T-helper 17 cell (primary cell): ENCODE data around the gene AGAP2. TPM values are rescaled to one million over a fixed set of nuclear protein-coding genes. Genes with fewer than 3 reads are reported as not detected.
A peak's percentile ranks its signal among the peaks of the same experiment; 100 is the strongest.

Experiments used
- ATAC-seq: fragments of 150-1000 bp; cut with Tn5 transposase; 2 replicates; pipeline ENCODE4 v1.10.0; 2021; ENCODE audit warnings: mild to moderate bottlenecking, moderate library complexity
- DNase-seq, 3 donors: peaks; one replicate each; pipeline versions ENCODE4 v3.0.0 to v3.0.0-alpha.2; 2020 to 2021
- H3K9me3 ChIP-seq: one replicate; pipeline ENCODE4 v1.7.0; 2013; ENCODE audit warnings: low read length, mild to moderate bottlenecking; ENCODE audit not compliant: control insufficient read depth, poor library complexity, severe bottlenecking
- H3K27ac Mint-ChIP-seq: one replicate; pipeline ENCODE4 v1.8.0; 2022; ENCODE audit warnings: mild to moderate bottlenecking, moderate library complexity, mixed read lengths
- H3K27me3 Mint-ChIP-seq: one replicate; pipeline ENCODE4 v1.8.0; 2022; ENCODE audit warnings: mixed read lengths
- H3K36me3 Mint-ChIP-seq: one replicate; pipeline ENCODE4 v1.8.0; 2022; ENCODE audit warnings: low read depth, mixed read lengths
- H3K4me1 Mint-ChIP-seq: one replicate; pipeline ENCODE4 v1.8.0; 2022; ENCODE audit warnings: mild to moderate bottlenecking, mixed read lengths
- H3K4me3 Mint-ChIP-seq: one replicate; pipeline ENCODE4 v1.8.0; 2022; ENCODE audit warnings: mild to moderate bottlenecking, moderate library complexity, mixed read lengths
- total RNA-seq, 4 donors: library from RNA in 2 of 4; stranded (reverse) in 2 of 4; gene quantifications; one replicate each; pipeline ENCODE4 v1.2.3 and lab custom pipeline; 2022 to 2026

AGAP2 gene
- total RNA-seq, result 10 to 100 TPM; 46.5 to 57.6 TPM
- 121 to 128 reads per million in 2 donors for total RNA-seq (lab: John Stamatoyannopoulos, UW)

DNA sequence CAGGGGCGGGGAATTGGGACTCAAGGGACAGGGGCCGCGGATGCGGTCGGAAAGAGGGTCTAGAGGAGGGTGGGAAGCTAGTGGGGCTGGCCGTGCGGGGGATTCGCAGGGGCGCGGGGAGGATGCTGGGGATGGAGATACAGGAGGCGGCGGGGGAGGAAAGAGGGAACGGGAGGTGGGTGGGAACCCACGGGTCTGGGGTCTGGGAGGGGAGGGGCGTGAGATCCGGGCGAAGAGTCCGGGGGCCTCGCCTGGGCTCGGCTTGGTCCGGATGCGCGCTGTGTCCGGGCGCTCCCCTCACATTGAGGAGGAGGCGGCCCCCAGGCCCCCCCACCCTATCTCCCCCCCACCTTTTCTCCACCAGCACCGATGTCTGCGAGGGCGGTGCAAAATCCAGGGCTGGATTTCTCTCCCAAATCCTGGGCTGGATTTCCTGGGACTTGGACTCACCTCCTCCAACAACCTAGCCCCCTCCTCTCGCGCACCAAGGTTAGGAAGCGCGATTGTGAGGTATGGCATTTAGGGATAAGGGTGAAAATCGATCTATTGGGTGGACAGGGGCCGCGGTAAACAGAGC, at the start of gene AGAP2:
AGAP2 (minus strand) TSS at position 82 of the 577 bp plus-strand sequence. CDS start 496 bp downstream, outside the sequence.
- no peaks in the 10 kb centered on the region for H3K9me3 ChIP-seq
- Mint-ChIP-seq H3K4me1 (peaks cover 46% of the 10 kb centered on the region), H3K27me3 (no peaks in the 10 kb centered on the region), H3K27ac (peak within 1 kb of the TSS; percentile 96), H3K4me3 (peak within 1 kb of the TSS; percentile 86), H3K36me3 (peaks cover 9% of the 10 kb centered on the region)
- DNase-seq (no peak), ATAC-seq (no peak)

DNA sequence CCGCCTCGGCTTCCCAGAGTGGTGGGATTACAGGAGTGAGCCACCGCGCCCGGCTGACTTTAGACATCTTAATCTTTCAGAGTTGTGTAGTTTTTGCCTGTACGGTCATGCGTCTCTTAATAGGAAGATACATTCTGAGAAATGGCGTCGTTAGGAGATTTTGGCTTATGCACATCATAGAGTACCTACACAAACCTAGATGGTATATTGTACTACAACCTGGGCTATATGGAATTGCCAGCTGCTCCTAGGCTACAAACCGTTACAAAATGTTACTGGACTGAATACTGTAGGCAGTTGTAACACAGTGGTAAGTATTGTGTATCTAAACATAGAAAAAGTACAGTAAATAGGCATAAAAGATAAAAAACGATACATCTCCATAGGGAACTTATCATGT, 45.3 kb upstream of the AGAP2 start:
- peak overlapping the region; percentile 99 for H3K27ac Mint-ChIP-seq
- peaks cover 45% of the 10 kb centered on the region for H3K4me1 Mint-ChIP-seq
- H3K36me3 Mint-ChIP-seq, result peaks cover 7% of the 10 kb centered on the region
- ATAC-seq, result no peak
- peak overlapping the region; percentile 65 for H3K4me3 Mint-ChIP-seq
- no peaks in the 10 kb centered on the region for H3K27me3 Mint-ChIP-seq
- H3K9me3 ChIP-seq, result no peaks in the 10 kb centered on the region
- no peak for DNase-seq

DNA sequence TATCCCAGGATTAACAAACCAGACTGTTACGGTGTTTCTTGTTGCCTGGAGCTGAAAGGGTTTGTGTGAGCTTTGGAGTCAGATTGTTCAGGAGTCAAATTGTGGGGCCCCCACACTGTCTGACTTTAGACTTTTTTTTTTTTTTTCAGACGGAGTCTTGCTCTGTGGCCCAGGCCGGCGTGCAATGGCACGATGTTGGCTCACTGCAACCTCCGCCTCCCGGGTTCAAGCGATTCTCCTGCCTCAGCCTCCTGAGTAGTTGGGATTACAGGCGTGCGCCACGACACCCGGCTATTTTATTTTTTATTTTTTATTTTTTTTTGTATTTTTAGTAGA, 44.9 kb upstream of the AGAP2 start:
- H3K4me1 Mint-ChIP-seq, result peaks cover 48% of the 10 kb centered on the region
- H3K9me3 ChIP-seq, result no peaks in the 10 kb centered on the region
- no peak for ATAC-seq
- peak overlapping the region; percentile 99 for H3K4me3 Mint-ChIP-seq
- no peaks in the 10 kb centered on the region for H3K27me3 Mint-ChIP-seq
- no peak for DNase-seq
- peak overlapping the region; percentile 99 for H3K27ac Mint-ChIP-seq
- H3K36me3 Mint-ChIP-seq, result peaks cover 7% of the 10 kb centered on the region

DNA sequence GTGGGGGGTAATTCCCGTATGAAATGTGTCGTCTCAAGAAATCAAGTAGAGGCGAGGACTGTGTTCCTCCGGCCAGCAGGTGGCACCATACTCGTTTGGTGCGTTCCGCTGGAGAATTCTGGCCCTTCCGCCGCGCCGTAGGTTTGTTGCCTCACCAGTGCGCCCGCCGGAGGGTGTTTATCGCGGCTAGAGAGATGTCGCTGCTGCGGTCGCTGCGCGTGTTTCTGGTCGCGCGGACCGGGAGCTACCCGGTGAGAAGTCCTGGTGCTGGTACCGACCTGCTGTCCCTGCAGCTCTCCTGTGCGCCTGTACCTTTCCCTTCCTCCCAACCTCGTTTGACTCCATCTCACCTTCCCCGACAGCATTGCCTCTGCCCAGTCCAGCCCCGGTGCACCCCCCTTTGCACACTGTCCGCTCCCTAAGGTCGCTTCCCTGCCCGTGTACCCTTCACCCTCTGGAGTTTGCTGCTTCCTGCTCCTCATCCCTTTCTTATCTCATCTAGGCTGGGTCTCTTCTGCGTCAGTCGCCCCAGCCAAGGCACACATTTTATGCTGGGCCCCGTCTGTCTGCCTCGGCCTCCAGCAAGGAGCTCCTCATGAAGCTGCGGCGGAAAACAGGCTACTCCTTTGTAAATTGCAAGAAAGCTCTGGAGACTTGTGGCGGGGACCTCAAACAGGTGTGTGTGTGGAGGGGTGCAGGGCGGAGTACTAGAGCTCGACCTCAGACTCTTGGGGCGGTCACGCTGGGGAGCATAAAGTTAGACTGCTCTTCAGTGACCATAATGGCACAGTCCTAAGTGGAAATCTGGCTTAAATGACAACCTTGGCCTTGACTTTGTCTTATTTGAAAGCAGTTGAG, 44.3 kb upstream of the AGAP2 start, which contains the start of gene TSFM:
TSFM (plus strand) TSS at position 180 of the 858 bp plus-strand sequence; CDS start at position 195, 15 bp downstream.
- peak within 1 kb of the TSS; percentile 99 for H3K4me3 Mint-ChIP-seq
- no peaks in the 10 kb centered on the region for H3K27me3 Mint-ChIP-seq
- ATAC-seq, result peak; percentile 91
- H3K36me3 Mint-ChIP-seq, result peaks cover 7% of the 10 kb centered on the region
- peak within 1 kb of the TSS; percentile 99 for H3K27ac Mint-ChIP-seq
- H3K9me3 ChIP-seq, result no peaks in the 10 kb centered on the region
- peaks cover 52% of the 10 kb centered on the region for H3K4me1 Mint-ChIP-seq
- DNase-seq, result peak; percentile 91 to 98 (median 95)

DNA sequence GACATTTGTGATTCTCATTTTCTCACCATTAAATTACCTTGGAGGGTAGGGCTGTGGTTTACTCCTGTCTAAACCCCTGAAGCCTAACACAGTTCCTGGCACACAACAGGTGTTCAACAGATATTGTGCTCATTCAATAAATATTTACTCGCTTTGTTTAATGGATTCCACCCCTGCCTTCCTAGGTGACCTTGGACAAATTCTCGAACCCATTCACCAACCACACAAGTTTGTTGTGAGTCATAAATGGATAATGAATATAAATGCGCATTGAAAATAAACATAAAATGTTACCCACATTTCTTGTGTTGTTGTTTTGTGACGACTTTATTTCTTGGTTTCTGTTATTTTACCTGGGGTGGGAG, 43.7 kb upstream of the AGAP2 start:
- DNase-seq (no peak), ATAC-seq (no peak)
- Mint-ChIP-seq H3K36me3 (peaks cover 7% of the 10 kb centered on the region), H3K27me3 (no peaks in the 10 kb centered on the region), H3K4me1 (peaks cover 52% of the 10 kb centered on the region), H3K27ac (peak overlapping the region; percentile 99), H3K4me3 (peak overlapping the region; percentile 99)
- H3K9me3 ChIP-seq, result no peaks in the 10 kb centered on the region

DNA sequence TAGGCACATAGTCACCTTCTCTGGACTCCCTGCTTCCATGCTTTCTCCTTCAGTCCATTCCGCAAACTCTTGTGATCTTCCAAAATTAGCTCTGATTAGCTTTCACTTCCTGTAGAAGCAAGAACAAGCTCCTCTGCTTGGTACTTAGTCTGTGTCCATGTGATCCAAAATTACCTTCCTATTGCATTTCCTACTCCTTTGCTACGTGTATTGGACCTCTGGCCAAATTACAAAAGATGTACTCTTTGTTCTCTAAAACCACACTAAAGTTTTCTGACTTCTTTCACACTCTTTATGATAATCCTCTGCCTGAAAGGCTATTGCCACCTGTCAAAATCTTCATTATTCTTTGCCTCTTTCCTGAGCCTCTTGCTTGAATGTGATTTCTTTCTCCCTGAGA, 43.3 kb upstream of the AGAP2 start:
- no peak for ATAC-seq
- H3K4me1 Mint-ChIP-seq, result peaks cover 56% of the 10 kb centered on the region
- peak overlapping the region; percentile 99 for H3K4me3 Mint-ChIP-seq

DNA sequence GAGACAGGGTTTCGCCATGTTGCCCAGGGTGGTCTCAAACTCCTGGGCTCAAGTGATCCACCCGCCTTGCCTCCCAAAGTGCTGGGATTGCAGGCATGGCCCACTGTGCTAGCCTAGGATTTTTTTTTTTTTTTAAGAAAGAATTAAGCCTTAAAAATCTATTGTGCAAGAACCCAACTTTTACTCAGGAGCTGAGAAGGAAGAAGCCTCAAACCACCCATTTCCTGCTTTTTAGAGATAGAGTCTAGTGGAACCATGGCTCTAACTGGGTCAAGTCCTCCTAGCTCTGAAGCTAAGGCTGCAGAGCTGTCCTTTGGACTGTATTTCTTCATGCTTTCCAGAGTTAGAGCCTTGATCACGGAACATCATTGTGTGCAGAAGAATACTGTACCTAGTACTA, 42.7 kb upstream of the AGAP2 start:
- peak; percentile 63 for ATAC-seq
- Mint-ChIP-seq H3K27ac (peak overlapping the region; percentile 99), H3K4me3 (peak overlapping the region; percentile 99), H3K36me3 (peaks cover 6% of the 10 kb centered on the region), H3K27me3 (no peaks in the 10 kb centered on the region), H3K4me1 (peaks cover 53% of the 10 kb centered on the region)
- no peak for DNase-seq
- H3K9me3 ChIP-seq, result no peaks in the 10 kb centered on the region

More for the DNA sequence above, 43.3 kb upstream of the AGAP2 start:
- H3K9me3 ChIP-seq, result no peaks in the 10 kb centered on the region
- Mint-ChIP-seq H3K27ac (peak overlapping the region; percentile 99), H3K27me3 (no peaks in the 10 kb centered on the region), H3K36me3 (peaks cover 7% of the 10 kb centered on the region)
- no peak for DNase-seq

DNA sequence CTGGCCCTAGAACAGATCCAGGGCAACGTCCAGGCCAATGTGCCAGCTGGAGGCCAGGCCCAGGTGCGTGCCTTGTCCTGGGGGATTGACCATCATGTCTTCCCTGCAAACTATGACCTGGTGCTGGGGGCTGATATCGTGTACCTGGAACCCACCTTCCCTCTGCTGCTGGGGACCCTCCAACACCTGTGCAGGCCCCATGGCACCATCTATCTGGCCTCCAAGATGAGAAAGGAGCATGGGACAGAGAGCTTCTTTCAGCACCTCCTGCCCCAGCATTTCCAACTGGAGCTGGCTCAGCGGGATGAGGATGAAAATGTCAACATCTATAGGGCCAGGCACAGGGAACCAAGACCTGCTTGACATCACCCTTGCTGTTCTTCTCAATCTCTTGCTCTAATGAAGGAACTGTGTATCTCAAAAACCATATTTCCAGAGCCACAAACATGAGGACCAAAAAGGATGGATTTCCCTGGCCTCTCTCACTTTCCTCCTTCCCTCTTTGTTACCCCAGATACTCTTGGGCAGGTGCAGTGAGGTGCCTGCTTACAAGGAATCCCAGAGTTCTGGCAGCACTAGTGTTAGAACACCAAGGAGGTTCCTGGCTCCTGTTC, 41.8 kb upstream of the AGAP2 start:
- no peak for ATAC-seq
- H3K9me3 ChIP-seq, result no peaks in the 10 kb centered on the region
- Mint-ChIP-seq H3K4me1 (peaks cover 58% of the 10 kb centered on the region), H3K36me3 (peaks cover 11% of the 10 kb centered on the region), H3K4me3 (no peak overlapping the region), H3K27me3 (no peaks in the 10 kb centered on the region), H3K27ac (peak overlapping the region; percentile 99)
- DNase-seq, result no peak

DNA sequence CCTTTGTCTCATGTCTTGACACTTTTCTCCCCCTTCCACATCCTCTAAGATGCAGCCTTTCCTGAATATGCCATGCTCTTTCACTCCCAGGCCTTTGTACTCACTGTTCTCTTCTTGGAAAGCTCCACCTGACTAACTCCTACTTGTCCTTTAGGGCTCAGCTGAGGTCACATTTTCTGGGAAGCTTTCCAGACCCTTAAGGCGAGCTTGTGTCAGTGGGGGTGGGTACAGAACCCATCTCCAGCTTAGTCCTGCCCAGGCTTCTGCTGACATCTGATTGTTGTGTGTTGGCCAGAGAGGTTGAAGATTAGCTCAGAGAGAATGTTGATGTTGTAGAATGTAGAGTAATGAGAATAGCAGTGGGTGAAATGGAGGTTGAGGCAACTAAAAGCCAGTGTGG, 41.2 kb upstream of the AGAP2 start:
- no peaks in the 10 kb centered on the region for H3K9me3 ChIP-seq
- ATAC-seq, result no peak
- DNase-seq, result no peak
- H3K4me1 Mint-ChIP-seq, result peaks cover 58% of the 10 kb centered on the region
- H3K27ac Mint-ChIP-seq, result peak overlapping the region; percentile 99
- no peaks in the 10 kb centered on the region for H3K27me3 Mint-ChIP-seq
- H3K4me3 Mint-ChIP-seq, result peak overlapping the region; percentile 3
- peaks cover 11% of the 10 kb centered on the region for H3K36me3 Mint-ChIP-seq

DNA sequence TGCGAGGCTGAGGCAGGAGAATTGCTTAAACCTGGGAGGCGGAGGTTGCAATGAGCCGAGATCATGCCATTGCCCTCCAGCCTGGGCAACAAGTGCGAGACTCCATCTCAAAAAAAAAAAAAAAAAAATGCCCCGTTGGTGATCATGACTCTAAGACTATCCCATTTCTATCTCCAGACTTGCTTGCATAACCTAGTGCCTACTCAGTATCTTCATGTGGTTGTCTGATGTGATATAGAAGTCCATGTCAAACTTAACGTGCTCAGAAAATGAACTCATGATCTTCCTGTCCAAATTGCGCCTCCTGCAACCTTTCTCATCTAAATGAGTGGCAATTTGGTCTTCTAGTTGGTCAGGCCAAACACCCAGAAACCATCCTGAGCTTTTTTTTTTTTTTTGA, 39.4 kb upstream of the AGAP2 start:
- no peaks in the 10 kb centered on the region for H3K9me3 ChIP-seq
- Mint-ChIP-seq H3K27me3 (no peaks in the 10 kb centered on the region), H3K4me3 (no peak overlapping the region), H3K4me1 (peaks cover 52% of the 10 kb centered on the region), H3K36me3 (peaks cover 10% of the 10 kb centered on the region), H3K27ac (peak overlapping the region; percentile 99)
- DNase-seq (no peak), ATAC-seq (no peak)

DNA sequence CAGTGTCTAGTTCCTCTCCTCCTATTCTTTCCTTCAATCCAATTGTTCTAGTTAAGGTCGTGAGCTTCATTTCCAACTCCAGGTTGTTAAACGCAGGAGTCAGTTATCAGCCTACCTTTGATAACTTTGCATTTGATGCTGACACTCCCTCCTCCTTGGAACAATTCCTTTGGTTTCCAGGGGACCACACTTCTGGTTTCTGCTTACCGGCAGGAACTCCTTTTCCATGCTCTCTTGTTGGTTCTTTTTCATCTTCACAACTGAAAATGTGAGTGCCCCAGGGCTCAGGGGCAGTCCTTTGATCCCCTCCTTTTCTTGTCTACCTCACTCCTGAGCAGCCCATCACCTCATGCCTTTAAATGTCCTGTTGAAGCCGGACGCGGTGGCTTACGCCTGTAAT, 38.8 kb upstream of the AGAP2 start:
- no peak for ATAC-seq
- Mint-ChIP-seq H3K36me3 (peaks cover 7% of the 10 kb centered on the region), H3K4me1 (peaks cover 48% of the 10 kb centered on the region), H3K27ac (no peak overlapping the region), H3K27me3 (no peaks in the 10 kb centered on the region), H3K4me3 (no peak overlapping the region)
- no peak for DNase-seq
- no peaks in the 10 kb centered on the region for H3K9me3 ChIP-seq

DNA sequence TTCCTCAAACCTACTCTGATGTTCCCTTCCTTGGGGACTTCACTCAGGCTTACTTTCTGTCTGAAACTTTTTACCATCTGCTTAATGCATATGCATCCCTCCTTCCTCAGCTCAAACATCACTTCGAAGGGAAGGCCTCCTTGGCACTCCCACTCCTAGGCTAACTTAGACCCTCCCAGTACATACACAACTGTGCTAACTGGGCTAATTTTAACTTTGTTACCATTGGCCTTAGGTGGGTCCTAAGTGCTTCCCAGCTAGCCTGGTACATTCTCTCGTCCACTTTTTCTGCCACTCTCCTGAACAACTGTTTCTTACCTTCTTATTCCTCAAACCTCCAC, 37.7 kb upstream of the AGAP2 start:
- peaks cover 45% of the 10 kb centered on the region for H3K4me1 Mint-ChIP-seq
- no peak for DNase-seq
- peaks cover 7% of the 10 kb centered on the region for H3K36me3 Mint-ChIP-seq
- peak overlapping the region; percentile 88 for H3K27ac Mint-ChIP-seq
- ATAC-seq, result no peak
- no peaks in the 10 kb centered on the region for H3K9me3 ChIP-seq
- no peaks in the 10 kb centered on the region for H3K27me3 Mint-ChIP-seq
- no peak overlapping the region for H3K4me3 Mint-ChIP-seq

DNA sequence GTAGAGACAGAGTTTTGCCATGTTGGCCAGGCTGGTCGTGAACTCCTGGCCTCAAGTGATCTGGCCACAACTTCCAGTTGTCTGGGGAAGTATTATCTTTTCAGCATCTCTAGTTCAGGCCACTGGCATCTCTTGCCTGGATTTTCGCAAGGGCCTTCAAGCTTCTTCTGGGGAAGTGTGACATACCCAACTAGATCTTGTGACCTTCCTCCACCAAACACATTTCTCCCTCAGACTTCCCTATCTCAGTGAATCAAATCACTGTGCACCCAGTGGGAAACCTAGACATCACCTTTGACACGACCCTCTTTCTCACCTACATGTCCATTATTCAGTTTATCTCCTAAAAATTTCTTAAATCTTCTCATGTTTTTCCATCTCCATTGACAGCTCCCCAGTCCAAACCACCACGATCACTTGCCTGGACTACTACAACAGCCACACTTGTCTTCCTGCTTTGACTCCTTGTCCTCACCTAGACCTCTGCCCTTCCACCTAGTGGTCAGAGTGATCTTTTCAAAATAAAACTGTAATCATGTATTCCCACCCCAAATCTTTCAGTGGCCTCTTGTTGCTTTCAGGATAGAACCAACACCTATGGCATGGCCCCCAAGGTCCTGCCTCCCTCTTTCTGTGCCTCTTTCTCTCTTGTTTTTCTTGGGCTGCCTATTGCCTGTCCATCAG, 37.2 kb upstream of the AGAP2 start:
- peaks cover 46% of the 10 kb centered on the region for H3K4me1 Mint-ChIP-seq
- H3K4me3 Mint-ChIP-seq, result no peak overlapping the region
- no peaks in the 10 kb centered on the region for H3K9me3 ChIP-seq
- ATAC-seq (no peak), DNase-seq (no peak)
- peak overlapping the region; percentile 88 for H3K27ac Mint-ChIP-seq
- peaks cover 7% of the 10 kb centered on the region for H3K36me3 Mint-ChIP-seq
- H3K27me3 Mint-ChIP-seq, result no peaks in the 10 kb centered on the region
